Measurements from ENCODE around the gene ARG2.

ARG2 gene

DNA sequence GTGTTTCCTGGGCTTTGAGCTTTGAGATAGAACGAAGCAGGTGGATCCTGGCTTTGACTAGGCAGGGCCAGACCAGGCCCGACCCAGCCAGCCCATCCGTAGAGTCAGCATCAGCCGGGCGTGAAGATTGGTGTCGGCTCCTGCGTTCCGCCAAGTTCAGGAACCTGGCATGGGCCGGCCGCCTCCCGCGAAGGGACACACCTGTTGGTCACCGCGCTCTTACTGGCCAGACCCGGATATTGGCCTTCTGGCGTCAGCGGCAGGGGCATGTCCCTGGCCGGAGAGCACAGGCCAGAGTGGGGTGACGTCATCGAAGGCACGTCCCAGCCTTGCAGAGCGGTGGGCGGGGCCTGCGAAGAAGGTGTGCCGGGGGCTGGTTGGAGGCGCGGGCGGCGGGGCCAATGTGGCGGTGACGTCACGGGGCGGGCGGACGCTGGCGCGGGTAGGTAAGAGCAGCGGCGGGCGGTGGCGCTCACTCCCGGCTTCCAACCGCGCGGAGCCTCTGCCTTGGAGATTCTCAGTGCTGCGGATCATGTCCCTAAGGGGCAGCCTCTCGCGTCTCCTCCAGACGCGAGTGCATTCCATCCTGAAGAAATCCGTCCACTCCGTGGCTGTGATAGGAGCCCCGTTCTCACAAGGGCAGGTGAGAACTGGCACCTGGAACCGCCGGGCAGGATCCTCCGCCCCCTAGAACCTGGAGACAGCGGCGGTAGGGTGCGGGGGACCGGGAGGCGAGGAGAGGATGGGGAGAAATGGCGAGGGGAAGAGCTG lies at the start of gene ARG2:
Gene ARG2, plus strand, starts transcription at position 475 of the 771 bp plus-strand sequence. Its CDS starts 58 bp downstream, at position 533.
- DNase-seq (ENCODE audit: low spot score): peak; percentile 98
- H3K4me3 ChIP-seq: peak within 1 kb of the TSS; percentile 87

DNA sequence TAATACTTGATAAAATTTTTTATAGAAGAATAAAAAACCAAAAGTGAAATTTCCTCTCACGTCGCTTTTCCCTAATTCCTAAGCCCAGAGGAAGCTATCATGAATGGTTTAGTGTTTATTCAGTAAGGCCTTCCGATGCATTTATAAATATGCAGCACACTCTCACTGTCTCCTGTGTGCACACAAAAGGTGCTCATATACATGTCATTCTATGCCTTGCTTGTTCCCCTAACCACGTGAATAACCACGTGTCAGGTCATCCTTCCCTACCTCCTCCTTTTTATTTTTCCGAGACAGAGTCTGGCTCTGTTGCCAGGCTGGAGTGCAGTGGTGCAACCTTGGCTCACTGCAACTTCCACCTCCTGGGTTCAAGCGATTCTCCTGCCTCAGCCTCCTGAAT lies 49.3 kb upstream of the ARG2 start:
- no peak for DNase-seq (ENCODE audit: low spot score)
- Histone ChIP-seq H3K4me3 (no peak overlapping the region), H3K27ac (no peak overlapping the region)
- TF ChIP-seq, protein P1, sequence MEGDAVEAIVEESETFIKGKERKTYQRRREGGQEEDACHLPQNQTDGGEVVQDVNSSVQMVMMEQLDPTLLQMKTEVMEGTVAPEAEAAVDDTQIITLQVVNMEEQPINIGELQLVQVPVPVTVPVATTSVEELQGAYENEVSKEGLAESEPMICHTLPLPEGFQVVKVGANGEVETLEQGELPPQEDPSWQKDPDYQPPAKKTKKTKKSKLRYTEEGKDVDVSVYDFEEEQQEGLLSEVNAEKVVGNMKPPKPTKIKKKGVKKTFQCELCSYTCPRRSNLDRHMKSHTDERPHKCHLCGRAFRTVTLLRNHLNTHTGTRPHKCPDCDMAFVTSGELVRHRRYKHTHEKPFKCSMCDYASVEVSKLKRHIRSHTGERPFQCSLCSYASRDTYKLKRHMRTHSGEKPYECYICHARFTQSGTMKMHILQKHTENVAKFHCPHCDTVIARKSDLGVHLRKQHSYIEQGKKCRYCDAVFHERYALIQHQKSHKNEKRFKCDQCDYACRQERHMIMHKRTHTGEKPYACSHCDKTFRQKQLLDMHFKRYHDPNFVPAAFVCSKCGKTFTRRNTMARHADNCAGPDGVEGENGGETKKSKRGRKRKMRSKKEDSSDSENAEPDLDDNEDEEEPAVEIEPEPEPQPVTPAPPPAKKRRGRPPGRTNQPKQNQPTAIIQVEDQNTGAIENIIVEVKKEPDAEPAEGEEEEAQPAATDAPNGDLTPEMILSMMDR (IDR thresholded peaks at IDR 0.05): no peak

More for the DNA sequence above, at the start of gene ARG2:
- peak within 1 kb of the TSS; percentile 75 to 86 for H3K27ac ChIP-seq
- TF ChIP-seq, protein P1 (IDR thresholded peaks at IDR 0.05): no peak

DNA sequence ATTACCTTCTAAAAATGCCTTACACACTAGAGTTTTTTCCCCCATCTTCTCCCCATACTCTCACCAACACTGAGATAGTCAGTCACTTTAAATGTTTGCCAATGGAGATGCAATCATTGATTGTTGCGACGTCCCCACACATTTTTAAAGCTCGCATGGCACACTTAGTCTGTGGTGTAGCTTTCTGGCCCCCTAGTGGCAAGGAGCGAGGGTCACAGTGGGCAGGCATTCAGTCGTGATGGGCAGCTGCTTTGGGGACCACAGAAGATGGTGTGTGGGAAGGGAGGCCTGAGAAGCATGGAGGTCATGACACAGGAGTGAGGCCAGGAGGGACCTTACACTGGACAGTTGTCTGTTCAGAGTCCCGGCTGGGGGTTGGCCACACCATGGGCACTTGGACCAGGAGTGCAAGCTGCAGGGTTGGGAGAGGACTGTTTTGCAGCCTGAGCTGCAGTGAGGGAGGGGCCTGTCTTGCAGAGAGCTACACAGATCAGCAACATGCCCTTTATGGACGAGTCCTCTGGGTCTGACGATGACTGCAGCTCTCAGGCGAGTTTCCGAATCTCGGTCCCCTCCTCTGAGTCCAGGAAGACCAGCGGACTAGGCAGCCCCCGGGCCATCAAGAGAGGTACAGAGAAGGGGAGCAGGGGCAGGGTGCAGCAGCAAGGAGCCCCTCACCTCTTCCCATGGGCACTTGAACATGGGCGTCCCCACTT lies 48.3 kb upstream of the ARG2 start:
- no peak overlapping the region for H3K4me3 ChIP-seq
- TF ChIP-seq, protein P1 (IDR thresholded peaks at IDR 0.05): peak; percentile 84
- DNase-seq (ENCODE audit: low spot score): no peak
- H3K27ac ChIP-seq: no peak overlapping the region

DNA sequence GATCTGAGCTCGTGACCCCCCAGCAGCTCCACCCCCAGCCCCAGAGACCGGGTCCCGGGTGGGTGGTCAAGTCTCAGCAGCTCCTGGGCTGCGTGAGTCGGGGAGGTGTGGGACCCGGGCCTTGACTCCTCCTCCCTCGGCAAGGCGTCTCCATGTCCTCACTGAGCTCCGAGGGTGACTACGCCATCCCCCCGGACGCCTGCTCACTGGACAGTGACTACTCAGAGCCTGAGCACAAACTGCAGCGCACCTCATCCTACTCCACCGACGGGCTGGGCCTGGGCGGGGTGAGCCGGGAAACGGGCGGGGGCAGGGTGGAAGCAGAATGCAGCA lies 47.8 kb upstream of the ARG2 start:
- Histone ChIP-seq H3K4me3 (no peak overlapping the region), H3K27ac (no peak overlapping the region)
- TF ChIP-seq, protein P1 (IDR thresholded peaks at IDR 0.05): no peak
- no peak for DNase-seq (ENCODE audit: low spot score)

DNA sequence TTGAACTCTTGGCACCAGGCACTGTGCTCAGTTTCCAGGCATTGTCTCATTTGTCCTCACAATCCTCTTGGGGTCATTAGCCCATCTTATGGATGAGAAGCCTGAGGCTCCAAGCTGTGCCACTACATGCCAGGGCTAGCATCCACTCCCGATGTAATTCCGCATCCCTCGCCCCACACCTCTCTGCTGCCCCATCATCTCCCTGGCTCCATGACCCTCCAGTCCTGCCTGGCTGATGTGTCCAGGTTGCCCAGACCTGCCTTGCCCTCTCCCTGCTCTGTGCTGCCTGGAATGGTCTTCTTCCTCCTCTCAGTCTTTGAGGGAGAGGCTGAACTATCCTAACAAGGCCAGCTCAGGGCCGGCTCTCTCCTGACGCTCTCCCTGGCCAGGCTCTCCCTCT lies 47.1 kb upstream of the ARG2 start:
- TF ChIP-seq, protein P1 (IDR thresholded peaks at IDR 0.05): no peak
- H3K27ac ChIP-seq: no peak overlapping the region
- DNase-seq (ENCODE audit: low spot score): no peak
- H3K4me3 ChIP-seq: no peak overlapping the region

DNA sequence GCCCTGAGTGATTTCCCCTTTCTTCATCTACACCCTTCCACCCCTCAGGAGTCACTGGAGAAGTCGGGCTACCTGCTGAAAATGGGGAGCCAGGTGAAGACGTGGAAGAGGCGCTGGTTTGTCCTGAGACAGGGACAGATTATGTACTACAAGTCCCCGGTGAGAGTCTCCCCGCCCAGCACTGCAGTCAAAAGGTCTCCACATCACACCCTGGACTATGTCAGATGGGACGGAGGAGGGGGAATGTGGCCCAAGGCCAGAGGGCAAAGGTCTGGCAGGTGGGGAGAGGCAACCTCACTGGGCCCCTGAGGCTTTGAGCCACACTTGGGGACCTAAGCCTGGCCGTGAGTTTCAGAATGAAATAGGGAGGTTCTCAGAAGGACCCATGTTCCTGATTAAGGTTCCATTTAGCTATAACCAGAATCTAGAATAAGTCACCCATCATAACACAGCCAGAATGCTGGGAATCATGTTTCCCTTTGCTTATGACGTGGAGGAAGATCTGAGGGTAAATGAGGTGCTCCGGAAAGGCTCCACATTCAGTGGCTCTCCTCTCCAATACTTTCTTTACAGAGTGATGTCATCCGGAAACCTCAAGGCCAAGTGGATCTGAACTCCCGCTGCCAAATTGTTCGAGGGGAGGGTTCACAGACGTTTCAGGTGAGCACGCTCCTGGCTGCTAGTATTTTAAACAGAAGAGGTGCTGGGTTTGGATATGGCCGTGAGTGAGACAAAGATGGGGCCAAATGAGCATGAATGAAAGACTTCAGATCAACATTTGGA lies 46.3 kb upstream of the ARG2 start:
- TF ChIP-seq, protein P1 (IDR thresholded peaks at IDR 0.05): no peak
- H3K4me3 ChIP-seq: no peak overlapping the region
- no peak for DNase-seq (ENCODE audit: low spot score)
- no peak overlapping the region for H3K27ac ChIP-seq

Measured in coronary artery (tissue), 2 donors.